Skeletal muscle tissue (tissue), 4 donors: Measurements from ENCODE around the gene PVRIG. TPM values are rescaled to one million over a fixed set of nuclear protein-coding genes. Genes with fewer than 3 reads are reported as not detected.
"Not testable (repeated sequence)": the region's sequence is repeated elsewhere in the genome, so short reads cannot be mapped to it uniquely, and the experiment has no call there.

Experiments used
- H3K27ac ChIP-seq: one replicate; pipeline ENCODE4 v1.7.0; 2013; ENCODE audit warnings: mild to moderate bottlenecking, low read depth, low read length, inconsistent platforms
- H3K27me3 ChIP-seq, 3 donors: one replicate each; pipeline ENCODE4 v1.7.0; 2013; ENCODE audit warnings: low read length in 3 of 3; ENCODE audit not compliant: control insufficient read depth in 3 of 3, insufficient read depth in 3 of 3
- H3K36me3 ChIP-seq, 3 donors: one replicate each; pipeline ENCODE4 v1.7.0; 2013; ENCODE audit warnings: low read length in 3 of 3; ENCODE audit not compliant: control insufficient read depth in 3 of 3, insufficient read depth in 3 of 3
- H3K4me1 ChIP-seq, 3 donors: one replicate each; pipeline ENCODE4 v1.7.0; 2013; ENCODE audit warnings: low read length in 3 of 3, mild to moderate bottlenecking in 3 of 3; ENCODE audit not compliant: control insufficient read depth in 3 of 3, insufficient read depth in 3 of 3
- H3K4me3 ChIP-seq, 3 donors: one replicate each; pipeline ENCODE4 v1.7.0; 2013; ENCODE audit warnings: low read length in 3 of 3
- H3K9ac ChIP-seq, 3 donors: one replicate each; pipeline ENCODE4 v1.7.0; 2013; ENCODE audit warnings: low read length in 3 of 3, mild to moderate bottlenecking in 3 of 3, moderate library complexity in 2 of 3, low read depth in 1 of 3
- H3K9me3 ChIP-seq, 3 donors: one replicate each; pipeline ENCODE4 v1.7.0; 2013; ENCODE audit warnings: low read length in 3 of 3; ENCODE audit not compliant: control insufficient read depth in 3 of 3
- total RNA-seq: library from RNA; depleted of rRNA; stranded (reverse); fragments of >200 nt; gene quantifications from one replicate; pipeline ENCODE4 v1.2.3, GENCODE V29; 2014
- donor health status: Osteomylitis.

The PVRIG gene
- not detected for total RNA-seq

DNA sequence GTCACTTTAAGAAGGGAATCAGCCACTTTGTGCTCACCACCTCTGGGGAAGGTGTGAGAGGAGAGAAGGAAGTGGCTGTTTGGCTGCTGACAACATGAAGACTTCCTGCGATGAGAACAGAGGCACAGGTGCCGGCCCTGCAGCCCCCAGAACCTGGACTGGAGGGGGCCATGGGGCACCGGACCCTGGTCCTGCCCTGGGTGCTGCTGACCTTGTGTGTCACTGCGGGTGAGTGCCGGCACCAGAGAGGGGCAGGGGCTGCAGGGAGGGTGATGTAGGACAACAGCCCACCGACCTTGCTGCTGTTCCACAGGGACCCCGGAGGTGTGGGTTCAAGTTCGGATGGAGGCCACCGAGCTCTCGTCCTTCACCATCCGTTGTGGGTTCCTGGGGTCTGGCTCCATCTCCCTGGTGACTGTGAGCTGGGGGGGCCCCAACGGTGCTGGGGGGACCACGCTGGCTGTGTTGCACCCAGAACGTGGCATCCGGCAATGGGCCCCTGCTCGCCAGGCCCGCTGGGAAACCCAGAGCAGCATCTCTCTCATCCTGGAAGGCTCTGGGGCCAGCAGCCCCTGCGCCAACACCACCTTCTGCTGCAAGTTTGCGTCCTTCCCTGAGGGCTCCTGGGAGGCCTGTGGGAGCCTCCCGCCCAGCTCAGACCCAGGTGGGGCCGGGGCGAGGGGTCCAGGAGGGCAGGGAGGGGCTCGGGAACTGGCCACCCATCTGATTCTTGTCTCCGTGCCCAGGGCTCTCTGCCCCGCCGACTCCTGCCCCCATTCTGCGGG is at the start of gene PVRIG:
TSS of gene PVRIG (plus strand) at position 149 of the 785 bp plus-strand sequence. CDS start at position 171, 22 bp downstream.
- peaks cover 29 to 35% (median 34%) of the 10 kb centered on the region in 3 donors for H3K36me3 ChIP-seq
- H3K27me3 ChIP-seq, H3K9me3 ChIP-seq, H3K4me1 ChIP-seq, H3K4me3 ChIP-seq: not testable (repeated sequence)
- peak within 1 kb of the TSS in 1 of 3 donors; percentile 45 for H3K9ac ChIP-seq
- H3K27ac ChIP-seq, result peak within 1 kb of the TSS; percentile 40

- H3K4me3 ChIP-seq, result no peak overlapping the region
- no peaks in the 10 kb centered on the region for H3K36me3 ChIP-seq
- H3K9ac ChIP-seq, result no peak overlapping the region
- H3K27ac ChIP-seq, result no peak overlapping the region
- no peaks in the 10 kb centered on the region for H3K9me3 ChIP-seq
- peaks cover 23 to 49% (median 40%) of the 10 kb centered on the region in 3 donors for H3K27me3 ChIP-seq
- H3K4me1 ChIP-seq, result peaks cover 14 to 21% (median 16%) of the 10 kb centered on the region in 3 donors
These were observed 49.5 kb upstream of the PVRIG start for GRCh38 chr7:100170101-100170897.

DNA sequence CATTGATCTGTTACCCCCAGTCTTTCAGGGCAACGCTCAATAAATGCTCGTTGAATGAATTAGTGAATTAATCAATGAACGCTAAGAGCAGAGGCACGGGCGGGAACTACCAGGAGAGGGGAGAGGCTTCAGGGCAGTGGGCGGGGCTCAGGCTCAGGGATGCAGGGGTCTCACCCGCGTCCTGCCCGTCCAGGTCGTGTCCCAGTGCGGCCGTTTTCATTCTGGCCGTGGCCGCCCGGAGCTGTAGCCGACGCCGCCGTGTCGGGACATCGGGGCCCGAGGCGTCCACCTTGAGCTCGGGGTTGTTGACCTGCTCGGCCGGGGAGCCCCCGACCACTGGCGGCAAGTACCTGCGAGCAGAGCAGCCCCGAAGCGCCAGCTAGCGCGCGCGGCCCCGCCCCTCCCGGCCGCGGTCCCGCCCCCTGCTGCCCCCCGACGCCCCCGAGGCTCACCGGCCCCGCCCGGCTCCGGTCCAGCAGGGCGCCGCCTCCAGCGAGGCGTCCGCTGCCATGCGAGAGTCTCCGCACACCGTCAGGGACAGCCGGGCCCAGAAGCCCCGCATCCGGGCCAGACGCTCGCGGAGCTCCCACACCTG is 48.6 kb upstream of the PVRIG start:
- Histone ChIP-seq H3K27me3 (peaks cover 23 to 47% (median 39%) of the 10 kb centered on the region in 3 donors), H3K4me1 (peaks cover 14 to 21% (median 16%) of the 10 kb centered on the region in 3 donors), H3K9ac (no peak overlapping the region), H3K36me3 (no peaks in the 10 kb centered on the region), H3K27ac (no peak overlapping the region), H3K9me3 (no peaks in the 10 kb centered on the region), H3K4me3 (peak overlapping the region in 1 of 3 donors; percentile 22)

DNA sequence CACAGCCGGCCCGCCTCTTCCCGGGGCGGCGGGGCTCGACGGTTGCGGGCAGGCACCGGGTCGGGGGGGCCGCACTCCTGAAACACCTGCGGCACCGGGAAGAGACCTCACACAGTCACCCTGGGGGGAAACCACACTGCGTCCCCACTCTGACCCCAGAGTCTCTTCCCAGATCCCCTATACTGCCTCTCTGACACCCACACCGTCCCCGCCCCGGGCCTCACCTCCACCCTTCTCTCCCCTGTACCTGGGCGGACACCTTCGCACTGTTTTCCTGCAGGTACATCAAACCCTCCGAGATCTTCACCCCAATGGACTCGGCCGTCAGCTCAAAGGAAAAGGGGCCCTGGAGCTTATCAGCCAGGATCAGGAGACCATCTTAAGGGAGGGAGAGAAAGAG is 47.9 kb upstream of the PVRIG start:
- Histone ChIP-seq H3K27me3 (peaks cover 21 to 41% (median 32%) of the 10 kb centered on the region in 3 donors), H3K9me3 (no peaks in the 10 kb centered on the region), H3K4me1 (peaks cover 14 to 19% (median 16%) of the 10 kb centered on the region in 3 donors), H3K27ac (no peak overlapping the region), H3K4me3 (no peak overlapping the region), H3K36me3 (no peaks in the 10 kb centered on the region), H3K9ac (no peak overlapping the region)

- Histone ChIP-seq H3K9me3 (no peaks in the 10 kb centered on the region), H3K4me1 (peaks cover 5 to 9% (median 6%) of the 10 kb centered on the region in 3 donors), H3K4me3 (no peak overlapping the region), H3K9ac (no peak overlapping the region), H3K27ac (no peak overlapping the region), H3K27me3 (peaks cover 12 to 34% (median 18%) of the 10 kb centered on the region in 3 donors), H3K36me3 (no peaks in the 10 kb centered on the region)
These were observed 45.8 kb upstream of the PVRIG start for GRCh38 chr7:100173806-100174495.

DNA sequence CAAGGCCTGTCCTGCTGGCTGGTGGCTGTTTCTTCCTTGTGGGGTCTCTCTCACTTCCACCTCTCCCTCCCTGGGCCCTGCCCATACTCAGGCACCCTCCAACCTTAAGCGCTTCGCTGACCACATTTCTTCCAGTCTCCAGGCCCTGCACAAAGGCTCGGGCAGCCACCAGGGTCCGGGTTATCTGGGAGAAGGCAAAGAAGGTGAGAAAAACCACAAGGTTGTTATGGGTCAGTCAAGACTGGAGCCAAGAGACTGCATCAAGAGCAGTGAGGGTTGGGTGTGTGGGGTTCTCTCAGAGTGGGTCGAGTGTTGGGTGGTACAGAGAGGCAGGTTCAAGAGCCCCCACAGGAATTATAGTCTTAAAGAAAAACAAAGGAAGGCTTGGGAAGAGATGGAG is 45.2 kb upstream of the PVRIG start:
- no peak overlapping the region for H3K27ac ChIP-seq
- H3K4me3 ChIP-seq, result no peak overlapping the region
- no peak overlapping the region for H3K9ac ChIP-seq
- no peaks in the 10 kb centered on the region for H3K36me3 ChIP-seq
- H3K4me1 ChIP-seq, result peaks cover 5 to 9% (median 6%) of the 10 kb centered on the region in 3 donors
- H3K27me3 ChIP-seq, result peaks cover 12 to 38% (median 14%) of the 10 kb centered on the region in 3 donors
- H3K9me3 ChIP-seq, result no peaks in the 10 kb centered on the region

DNA sequence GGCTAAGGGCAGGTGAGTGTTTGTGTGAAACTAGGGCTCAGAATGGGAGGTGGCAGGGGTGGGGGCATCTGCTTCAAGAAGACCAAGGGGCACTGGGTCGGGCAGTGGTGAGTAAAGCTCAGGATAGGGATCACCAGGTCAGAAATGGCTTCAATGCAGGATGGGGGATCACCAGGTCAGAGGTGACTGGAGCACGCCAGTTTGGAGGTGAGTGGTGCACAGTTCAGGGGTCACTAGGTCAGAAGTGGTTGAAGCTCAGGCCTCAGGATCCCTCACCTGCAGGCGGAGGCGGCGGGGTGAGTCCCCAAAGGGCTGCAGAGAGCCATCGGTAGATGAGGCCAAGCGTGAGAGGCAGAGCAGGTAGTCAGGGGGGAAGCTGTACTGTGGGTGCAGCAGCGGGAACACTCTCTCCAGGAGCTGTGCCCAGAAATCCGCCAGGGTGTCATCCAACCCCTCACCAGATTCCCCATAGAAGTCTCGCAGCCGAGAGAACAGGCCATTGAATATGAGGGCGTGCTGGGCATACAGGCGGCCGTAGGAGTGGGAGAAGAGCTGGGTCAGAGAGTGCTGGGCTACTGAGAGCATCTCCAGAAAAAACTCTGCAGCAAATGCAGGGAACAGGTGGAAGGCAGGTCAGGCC is 44.3 kb upstream of the PVRIG start:
- H3K4me1 ChIP-seq, result peaks cover 5 to 9% (median 6%) of the 10 kb centered on the region in 3 donors
- no peaks in the 10 kb centered on the region for H3K9me3 ChIP-seq
- H3K36me3 ChIP-seq, result no peaks in the 10 kb centered on the region
- no peak overlapping the region for H3K9ac ChIP-seq
- no peak overlapping the region for H3K27ac ChIP-seq
- H3K27me3 ChIP-seq, result peaks cover 10 to 44% (median 12%) of the 10 kb centered on the region in 3 donors
- H3K4me3 ChIP-seq, result no peak overlapping the region

DNA sequence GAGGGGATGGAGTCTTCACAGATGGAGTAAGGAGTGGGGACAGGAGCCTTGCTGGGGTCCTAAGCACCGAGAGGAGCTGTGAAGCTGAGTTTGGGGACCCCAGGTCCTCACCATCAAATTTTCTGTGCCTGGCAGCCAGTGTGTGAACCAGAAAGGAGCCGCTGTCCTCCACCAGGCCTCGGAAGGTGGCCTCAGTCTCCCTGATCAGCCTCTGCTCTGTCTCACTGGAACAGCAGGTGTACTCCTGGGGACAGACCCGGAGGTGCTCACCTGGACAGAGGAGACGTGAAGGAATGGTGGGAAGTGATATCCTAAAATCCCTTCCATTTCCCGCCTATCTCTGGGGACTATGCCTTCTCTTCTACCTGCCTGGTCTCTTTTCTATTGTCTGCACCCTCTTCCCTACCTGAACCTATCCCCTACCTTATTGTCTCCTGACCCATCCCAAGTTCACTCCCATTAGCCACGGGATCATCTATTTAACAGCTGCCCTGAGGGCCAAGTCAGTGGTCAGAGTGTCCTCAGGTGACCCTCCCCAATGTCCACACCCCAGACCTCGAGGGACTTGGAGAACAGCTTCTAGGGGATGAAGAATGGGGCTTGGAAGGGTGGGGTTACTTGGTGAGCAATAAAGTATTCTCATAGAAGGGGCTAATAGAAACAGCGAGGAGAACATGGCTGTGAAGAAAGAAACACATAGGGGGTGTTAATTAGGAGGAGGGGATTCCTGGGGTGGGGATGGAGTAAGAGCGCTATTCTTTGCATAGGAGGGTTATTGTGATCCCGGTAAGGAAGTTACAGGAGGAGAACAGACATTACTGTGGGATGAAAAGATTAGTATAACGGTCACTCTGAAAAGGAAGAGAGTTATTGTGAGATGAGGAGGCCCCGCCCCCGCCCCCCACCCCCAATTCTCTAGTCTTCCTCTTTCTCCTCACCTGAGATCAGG is 43.4 kb upstream of the PVRIG start:
- H3K27ac ChIP-seq, result no peak overlapping the region
- peak overlapping the region in 1 of 3 donors; percentile 68 for H3K4me3 ChIP-seq
- H3K9me3 ChIP-seq, result no peaks in the 10 kb centered on the region
- H3K4me1 ChIP-seq, result peaks cover 5 to 9% (median 6%) of the 10 kb centered on the region in 3 donors
- H3K36me3 ChIP-seq, result no peaks in the 10 kb centered on the region
- H3K27me3 ChIP-seq, result peaks cover 5 to 47% (median 7%) of the 10 kb centered on the region in 3 donors
- no peak overlapping the region for H3K9ac ChIP-seq
